ENCODE measurements around the gene FTCDNL1. TPM values are rescaled to one million over a fixed set of nuclear protein-coding genes. Genes with fewer than 3 reads are reported as not detected.
A peak's percentile ranks its signal among the peaks of the same experiment; 100 is the strongest.

Gene FTCDNL1
- total RNA-seq, 1 donor from 2014 or later = 2.7 TPM

- Histone ChIP-seq H2AFZ (replicated peaks) (peak overlapping the region; percentile 50), H3K79me2 (ENCODE audit: low read depth) (no peaks in the 10 kb centered on the region), H3K4me1 (peaks cover 16% of the 10 kb centered on the region), H3K9ac (no peak overlapping the region), H3K36me3 (no peaks in the 10 kb centered on the region), H3K27me3 (no peaks in the 10 kb centered on the region), H3K9me3 (ENCODE audit: low read depth) (no peaks in the 10 kb centered on the region), H3K4me3 (no peak overlapping the region), H3K27ac (no peak overlapping the region), H3K4me2 (peak overlapping the region; percentile 26), H4K20me1 (ENCODE audit: low read depth) (no peaks in the 10 kb centered on the region), H3F3A (ENCODE audit: low read depth) (peaks cover 13% of the 10 kb centered on the region)
- no peaks in the 10 kb centered on the region for H3K36me3 Mint-ChIP-seq
- no peak overlapping the region for H3K27ac Mint-ChIP-seq
- peaks cover 3% of the 10 kb centered on the region for H3K27me3 Mint-ChIP-seq (ENCODE audit: insufficient read depth, low read depth)
- H3K4me3 Mint-ChIP-seq = no peak overlapping the region
- TF ChIP-seq EZH2 (IDR thresholded peaks at IDR 0.05) (no peak), EZH2phosphoT487 (IDR thresholded peaks at IDR 0.05) (no peak), CTCF (IDR thresholded peaks at IDR 0.05) (no peak)
- H3K9me3 Mint-ChIP-seq = no peaks in the 10 kb centered on the region
- DNase-seq (ENCODE audit: low spot score) = peak; percentile 30
- no peaks in the 10 kb centered on the region for H3K4me1 Mint-ChIP-seq
Measured at GRCh38 chr2:199743415-199744120, 107.4 kb downstream of the FTCDNL1 start.

- no peaks in the 10 kb centered on the region for H3K79me2 ChIP-seq (ENCODE audit: low read depth)
- H3K9ac ChIP-seq = no peak overlapping the region
- no peak overlapping the region for H3K27ac ChIP-seq
- no peaks in the 10 kb centered on the region for H3K27me3 ChIP-seq
- H3K4me1 ChIP-seq = peaks cover 16% of the 10 kb centered on the region
- H3K9me3 ChIP-seq (ENCODE audit: low read depth) = no peaks in the 10 kb centered on the region
- Mint-ChIP-seq H3K4me3 (no peak overlapping the region), H3K9me3 (no peaks in the 10 kb centered on the region), H3K27ac (no peak overlapping the region), H3K4me1 (no peaks in the 10 kb centered on the region), H3K36me3 (no peaks in the 10 kb centered on the region), H3K27me3 (ENCODE audit: insufficient read depth, low read depth) (no peaks in the 10 kb centered on the region)
- H4K20me1 ChIP-seq (ENCODE audit: low read depth) = no peaks in the 10 kb centered on the region
- no peak for DNase-seq (ENCODE audit: low spot score)
- peaks cover 13% of the 10 kb centered on the region for H3F3A ChIP-seq (ENCODE audit: low read depth)
- H3K4me2 ChIP-seq = peak overlapping the region; percentile 26
- H2AFZ ChIP-seq (replicated peaks) = no peak overlapping the region
- TF ChIP-seq EZH2phosphoT487 (IDR thresholded peaks at IDR 0.05) = no peak
- TF ChIP-seq CTCF (IDR thresholded peaks at IDR 0.05) = no peak
- no peak for TF ChIP-seq EZH2 (IDR thresholded peaks at IDR 0.05)
- no peaks in the 10 kb centered on the region for H3K36me3 ChIP-seq
- no peak overlapping the region for H3K4me3 ChIP-seq
Measured at GRCh38 chr2:199742884-199743283, 108.1 kb downstream of the FTCDNL1 start.

GRCh38 chr2:199740111-199740428, 110.9 kb downstream of the FTCDNL1 start:
- DNase-seq (ENCODE audit: low spot score) = no peak
- H3K27ac ChIP-seq = no peak overlapping the region
- H3F3A ChIP-seq (ENCODE audit: low read depth) = peaks cover 13% of the 10 kb centered on the region
- no peaks in the 10 kb centered on the region for H3K9me3 Mint-ChIP-seq
- H3K4me1 ChIP-seq = peaks cover 16% of the 10 kb centered on the region
- H3K79me2 ChIP-seq (ENCODE audit: low read depth) = no peaks in the 10 kb centered on the region
- H3K4me3 ChIP-seq = no peak overlapping the region
- no peaks in the 10 kb centered on the region for H3K9me3 ChIP-seq (ENCODE audit: low read depth)
- H3K36me3 ChIP-seq = no peaks in the 10 kb centered on the region
- no peaks in the 10 kb centered on the region for H3K36me3 Mint-ChIP-seq
- no peaks in the 10 kb centered on the region for H3K27me3 ChIP-seq
- no peak overlapping the region for H3K4me2 ChIP-seq
- H2AFZ ChIP-seq (replicated peaks) = peak overlapping the region; percentile 22
- no peaks in the 10 kb centered on the region for H3K27me3 Mint-ChIP-seq (ENCODE audit: insufficient read depth, low read depth)
- no peak overlapping the region for H3K9ac ChIP-seq
- H4K20me1 ChIP-seq (ENCODE audit: low read depth) = no peaks in the 10 kb centered on the region
- no peak overlapping the region for H3K27ac Mint-ChIP-seq
- H3K4me1 Mint-ChIP-seq = no peaks in the 10 kb centered on the region
- no peak for TF ChIP-seq EZH2 (IDR thresholded peaks at IDR 0.05)
- TF ChIP-seq EZH2phosphoT487 (IDR thresholded peaks at IDR 0.05) = no peak
- TF ChIP-seq CTCF (IDR thresholded peaks at IDR 0.05) = no peak
- H3K4me3 Mint-ChIP-seq = no peak overlapping the region

Data from neural progenitor cell (in vitro differentiated cells).